Measurements from ENCODE around the gene KCNQ5. TPM values are rescaled to one million over a fixed set of nuclear protein-coding genes. Genes with fewer than 3 reads are reported as not detected.

KCNQ5 gene
- polyA plus RNA-seq, 3 donors: not detected

GRCh38 chr6:72969666-72970065 is 347.8 kb downstream of the KCNQ5 start:
- H3K9ac ChIP-seq (ENCODE audit: insufficient read depth, low read length, poor library complexity, severe bottlenecking): no peak overlapping the region
- WGBS (ENCODE audit: insufficient coverage): 83% methylated on average over 1 of the region's 2 CpGs
- H3K27ac ChIP-seq (ENCODE audit: low read depth in 1 of 2, low read length in 2 of 2): no peak overlapping the region
- intact Hi-C loops (cut with micrococcal nuclease): no loop called here
- no peaks in the 10 kb centered on the region for H3K27me3 ChIP-seq (ENCODE audit: control insufficient read depth in 2 of 2, insufficient read depth in 2 of 2, low read length in 2 of 2)
- Mint-ChIP-seq H3K27ac (no peak overlapping the region), H3K36me3 (no peaks in the 10 kb centered on the region), H3K27me3 (ENCODE audit: low read depth in 3 of 3) (peaks cover 0 to 2% (median 0%) of the 10 kb centered on the region in 3 donors), H3K4me1 (peaks cover 19% of the 10 kb centered on the region), H3K9me3 (peaks cover 0 to 2% (median 0%) of the 10 kb centered on the region in 7 donors), H3K4me3 (no peak overlapping the region)
- no peak for DNase-seq
- no peak overlapping the region for H3K4me3 ChIP-seq (replicated peaks in 1 of 3; ENCODE audit: low read depth in 2 of 3, low read length in 3 of 3)
- no peaks in the 10 kb centered on the region for H3K79me2 ChIP-seq (ENCODE audit: insufficient read depth, low read length)
- no peak overlapping the region for H3K4me2 ChIP-seq (replicated peaks; ENCODE audit: extremely low read depth, low read length, poor library complexity, severe bottlenecking)
- H3K36me3 ChIP-seq (replicated peaks in 1 of 2; ENCODE audit: control insufficient read depth in 1 of 2, insufficient read depth in 2 of 2, low read length in 2 of 2): no peaks in the 10 kb centered on the region
- no peaks in the 10 kb centered on the region for H3K9me3 ChIP-seq (replicated peaks in 1 of 2; ENCODE audit: control insufficient read depth in 1 of 2, insufficient read depth in 1 of 2, low read length in 2 of 2)
- TF ChIP-seq, protein P1, sequence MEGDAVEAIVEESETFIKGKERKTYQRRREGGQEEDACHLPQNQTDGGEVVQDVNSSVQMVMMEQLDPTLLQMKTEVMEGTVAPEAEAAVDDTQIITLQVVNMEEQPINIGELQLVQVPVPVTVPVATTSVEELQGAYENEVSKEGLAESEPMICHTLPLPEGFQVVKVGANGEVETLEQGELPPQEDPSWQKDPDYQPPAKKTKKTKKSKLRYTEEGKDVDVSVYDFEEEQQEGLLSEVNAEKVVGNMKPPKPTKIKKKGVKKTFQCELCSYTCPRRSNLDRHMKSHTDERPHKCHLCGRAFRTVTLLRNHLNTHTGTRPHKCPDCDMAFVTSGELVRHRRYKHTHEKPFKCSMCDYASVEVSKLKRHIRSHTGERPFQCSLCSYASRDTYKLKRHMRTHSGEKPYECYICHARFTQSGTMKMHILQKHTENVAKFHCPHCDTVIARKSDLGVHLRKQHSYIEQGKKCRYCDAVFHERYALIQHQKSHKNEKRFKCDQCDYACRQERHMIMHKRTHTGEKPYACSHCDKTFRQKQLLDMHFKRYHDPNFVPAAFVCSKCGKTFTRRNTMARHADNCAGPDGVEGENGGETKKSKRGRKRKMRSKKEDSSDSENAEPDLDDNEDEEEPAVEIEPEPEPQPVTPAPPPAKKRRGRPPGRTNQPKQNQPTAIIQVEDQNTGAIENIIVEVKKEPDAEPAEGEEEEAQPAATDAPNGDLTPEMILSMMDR (IDR thresholded peaks at IDR 0.05): no peak
- H4K20me1 ChIP-seq (ENCODE audit: insufficient read depth, low read length): no peaks in the 10 kb centered on the region
- no peak overlapping the region for H2AFZ ChIP-seq (ENCODE audit: insufficient read depth, low read depth, low read length, poor library complexity, severe bottlenecking)
- peaks cover 0 to 10% of the 10 kb centered on the region in 2 donors for H3K4me1 ChIP-seq (ENCODE audit: control insufficient read depth in 1 of 2, insufficient read depth in 2 of 2, low read length in 2 of 2)

DNA sequence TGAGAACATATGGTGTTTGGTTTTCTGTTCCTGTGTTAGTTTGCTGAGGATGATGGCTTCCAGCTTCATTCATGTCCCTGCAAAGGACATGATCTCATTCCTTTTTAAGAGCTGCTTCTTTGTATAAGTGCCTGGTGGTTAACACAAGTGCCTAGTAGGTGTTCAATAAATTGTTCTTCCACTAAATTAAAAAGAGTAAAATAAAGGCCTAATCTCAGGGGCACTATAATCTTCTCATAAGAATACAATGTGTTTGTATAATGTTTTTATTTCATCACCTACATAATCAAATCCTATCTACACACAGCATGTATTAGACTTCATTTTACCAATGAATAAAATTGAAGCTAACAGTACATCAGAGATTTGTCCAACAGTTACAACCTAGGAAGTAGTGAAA is 350.7 kb downstream of the KCNQ5 start:
- Mint-ChIP-seq H3K9me3 (peaks cover 0 to 2% (median 0%) of the 10 kb centered on the region in 7 donors), H3K27me3 (ENCODE audit: low read depth in 3 of 3) (peaks cover 0 to under 1% (median 0%) of the 10 kb centered on the region in 3 donors), H3K4me1 (peaks cover 20% of the 10 kb centered on the region), H3K27ac (no peak overlapping the region), H3K4me3 (no peak overlapping the region), H3K36me3 (peaks cover 0 to 1% of the 10 kb centered on the region in 2 donors)
- TF ChIP-seq, protein P1 (IDR thresholded peaks at IDR 0.05): no peak
- no peak for DNase-seq
- Histone ChIP-seq H3K4me3 (replicated peaks in 1 of 3; ENCODE audit: low read depth in 2 of 3, low read length in 3 of 3) (no peak overlapping the region), H3K4me2 (replicated peaks; ENCODE audit: extremely low read depth, low read length, poor library complexity, severe bottlenecking) (no peak overlapping the region), H3K27me3 (ENCODE audit: control insufficient read depth in 2 of 2, insufficient read depth in 2 of 2, low read length in 2 of 2) (no peaks in the 10 kb centered on the region), H4K20me1 (ENCODE audit: insufficient read depth, low read length) (no peaks in the 10 kb centered on the region), H3K79me2 (ENCODE audit: insufficient read depth, low read length) (no peaks in the 10 kb centered on the region), H3K4me1 (ENCODE audit: control insufficient read depth in 1 of 2, insufficient read depth in 2 of 2, low read length in 2 of 2) (peaks cover 0 to 6% of the 10 kb centered on the region in 2 donors), H3K9me3 (replicated peaks in 1 of 2; ENCODE audit: control insufficient read depth in 1 of 2, insufficient read depth in 1 of 2, low read length in 2 of 2) (no peaks in the 10 kb centered on the region), H3K9ac (ENCODE audit: insufficient read depth, low read length, poor library complexity, severe bottlenecking) (no peak overlapping the region), H2AFZ (ENCODE audit: insufficient read depth, low read depth, low read length, poor library complexity, severe bottlenecking) (no peak overlapping the region), H3K36me3 (replicated peaks in 1 of 2; ENCODE audit: control insufficient read depth in 1 of 2, insufficient read depth in 2 of 2, low read length in 2 of 2) (no peaks in the 10 kb centered on the region), H3K27ac (ENCODE audit: low read depth in 1 of 2, low read length in 2 of 2) (no peak overlapping the region)
- intact Hi-C loops (cut with micrococcal nuclease): no loop called here

Measured in CD14-positive monocyte (primary cell).